Endothelial cell of umbilical vein (primary cell): ENCODE data around the gene SMARCA2. TPM values are rescaled to one million over a fixed set of nuclear protein-coding genes. Genes with fewer than 3 reads are reported as not detected.

Experiments used
- BruUV-seq: library from RNA; stranded (reverse); fragments of 400-500 nt; replicated peaks from 2 replicates; lab custom pipeline; 2021; lab: Mats Ljungman, UMichigan
- CTCF ChIA-PET: fragments of 300-600, 350-600 bp; sonication (Branson Sonifier 250); formaldehyde crosslinking; loops from one replicate; lab custom pipeline; 2021; ENCODE audit warnings: antibody characterized with exemption, inconsistent platforms; lab: Charles Lee
- POLR2A ChIA-PET: fragments of 300-600, 350-600 bp; sonication (Branson Sonifier 250); formaldehyde crosslinking; loops from one replicate; lab custom pipeline; 2021; ENCODE audit warnings: antibody characterized with exemption, inconsistent platforms; lab: Charles Lee
- DNase-seq: peaks from one replicate; pipeline ENCODE4 v3.0.0-alpha.2; 2011; ENCODE audit warnings: low read depth, low spot score
- FAIRE-seq: peaks from 2 replicates; lab custom pipeline; 2011; peaks lifted over from hg19 to GRCh38; lab: Jason Lieb, UNC
- H2AFZ ChIP-seq: 2 replicates; pipeline ENCODE4 v1.6.0; 2012; ENCODE audit warnings: low read depth, low read length, control low read depth, inconsistent platforms
- H3K27ac ChIP-seq: 2 replicates; pipeline ENCODE4 v1.5.1; 2011; ENCODE audit warnings: low read depth, mild to moderate bottlenecking, control low read depth, low read length, moderate library complexity; ENCODE audit not compliant: insufficient read depth
- H3K27me3 ChIP-seq, 2 experiments: 2 replicates each; pipeline versions ENCODE4 v1.6.0 to v1.6.1; 2011; ENCODE audit warnings: low read length in 2 of 2, mixed read lengths in 1 of 2; ENCODE audit not compliant: control insufficient read depth in 2 of 2, insufficient read depth in 2 of 2
- H3K36me3 ChIP-seq, 2 experiments: 2 replicates in 1 of 2; 3 replicates in 1 of 2; pipeline ENCODE4 v1.5.1; 2011; ENCODE audit warnings: low read length in 2 of 2, mild to moderate bottlenecking in 1 of 2, moderate library complexity in 1 of 2; ENCODE audit not compliant: control insufficient read depth in 2 of 2, insufficient read depth in 2 of 2; ENCODE audit errors: extremely low read depth in 1 of 2
- H3K4me1 ChIP-seq: 3 replicates; pipeline ENCODE4 v1.5.1; 2011; ENCODE audit warnings: mild to moderate bottlenecking, low read length; ENCODE audit not compliant: control insufficient read depth, insufficient read depth; ENCODE audit errors: extremely low read depth
- H3K4me2 ChIP-seq: 2 replicates; pipeline ENCODE4 v1.6.1; 2011; ENCODE audit warnings: low read length, control low read depth, mixed read lengths; ENCODE audit not compliant: insufficient read depth
- H3K4me3 ChIP-seq, 3 experiments: fragments of 200-600 bp in 1 of 3; sonication (generic), shearing (Covaris generic) in 1 of 3; replicated peaks in 1 of 3; 2 replicates each; pipeline ENCODE4 v1.5.1; 2011 to 2016; ENCODE audit warnings: control low read depth in 3 of 3, low read length in 3 of 3, mild to moderate bottlenecking in 2 of 3, inconsistent platforms in 1 of 3, low read depth in 1 of 3, moderate library complexity in 1 of 3; ENCODE audit not compliant: insufficient read depth in 1 of 3
- H3K79me2 ChIP-seq: 2 replicates; pipeline ENCODE4 v1.6.0; 2012; ENCODE audit warnings: low read length, inconsistent platforms; ENCODE audit not compliant: control insufficient read depth, insufficient read depth
- H3K9ac ChIP-seq: replicated peaks from 2 replicates; pipeline ENCODE3; 2011; ENCODE audit warnings: low read length, control low read depth; ENCODE audit not compliant: insufficient read depth; ENCODE audit errors: extremely low read depth
- H3K9me1 ChIP-seq: replicated peaks from 3 replicates; pipeline ENCODE4 v1.6.0; 2011; ENCODE audit warnings: mild to moderate bottlenecking, low read length; ENCODE audit not compliant: control insufficient read depth, insufficient read depth; ENCODE audit errors: extremely low read depth
- H3K9me3 ChIP-seq: replicated peaks from 2 replicates; pipeline ENCODE4 v1.5.1; 2012; ENCODE audit warnings: low read length, inconsistent platforms; ENCODE audit not compliant: control insufficient read depth, insufficient read depth
- H4K20me1 ChIP-seq: replicated peaks from 2 replicates; pipeline ENCODE3; 2011; ENCODE audit warnings: mild to moderate bottlenecking, low read length; ENCODE audit not compliant: control insufficient read depth, insufficient read depth; ENCODE audit errors: extremely low read depth
- EZH2 ChIP-seq: IDR thresholded peaks from 2 replicates; pipeline ENCODE4 v1.6.1; 2012; ENCODE audit warnings: borderline replicate concordance, low read depth, mild to moderate bottlenecking, moderate library complexity, low read length, inconsistent platforms; ENCODE audit not compliant: severe bottlenecking
- FOS ChIP-seq: IDR thresholded peaks from 2 replicates; pipeline ENCODE4 v1.6.1; 2011; ENCODE audit warnings: mild to moderate bottlenecking, low read length, moderate library complexity, borderline replicate concordance; ENCODE audit not compliant: insufficient read depth
- GATA2 ChIP-seq: IDR thresholded peaks from 2 replicates; pipeline ENCODE4 v1.7.0; 2011; ENCODE audit warnings: low read depth, mild to moderate bottlenecking, moderate library complexity, mixed read lengths, low read length; ENCODE audit not compliant: insufficient read length, insufficient read depth
- JUN ChIP-seq: IDR thresholded peaks from 2 replicates; pipeline ENCODE4 v1.6.1; 2011; ENCODE audit warnings: borderline replicate concordance, low read depth; ENCODE audit not compliant: insufficient read length, insufficient read depth
- MYC ChIP-seq: IDR thresholded peaks from one replicate; pipeline ENCODE4 v1.6.1; 2011; ENCODE audit warnings: mild to moderate bottlenecking, low read depth, low read length
- POLR2AphosphoS5 ChIP-seq: IDR thresholded peaks from 2 replicates; pipeline ENCODE4 v1.6.1; 2012; ENCODE audit warnings: low read depth, mild to moderate bottlenecking, control low read depth, low read length, moderate library complexity; ENCODE audit not compliant: insufficient read depth
- dilution Hi-C: fragments of 300-500 bp; cut with MboI; formaldehyde crosslinking; loops from one replicate; pipeline ENCODE4 v1.15.0; 2019; ENCODE audit warnings: low sequenced_read_pairs; ENCODE audit not compliant: extremely low pct_ligation_motif_present
- intact Hi-C: fragments of 100-400 bp; cut with micrococcal nuclease; formaldehyde crosslinking; loops from one replicate; pipeline ENCODE4 v1.10.0; 2022
- polyA plus RNA-seq, 4 experiments: library from polyadenylated mRNA; depleted of rRNA in 3 of 4; stranded (reverse) in 3 of 4; unstranded in 1 of 4; fragments of >200 nt; gene quantifications; 2 replicates each; pipeline versions ENCODE4 v1.2.1 to v1.2.3, GENCODE V29; 2011 to 2012; ENCODE audit warnings: missing spikeins in 1 of 4
- total RNA-seq: library from RNA; stranded (reverse); gene quantifications from 2 replicates; pipeline ENCODE4 v1.2.3, GENCODE V29; 2021
- TF ChIP-seq, protein P1 (sequence below): IDR thresholded peaks from 2 replicates; pipeline ENCODE4 v1.6.1; 2011; ENCODE audit not compliant: insufficient read depth, insufficient read length

The SMARCA2 gene
- total and polyA plus RNA-seq, 2 donors (not counting 3 experiments of a cell fraction or from before 2014, with no cell fraction given) = 54.5 to 79.9 TPM

DNA sequence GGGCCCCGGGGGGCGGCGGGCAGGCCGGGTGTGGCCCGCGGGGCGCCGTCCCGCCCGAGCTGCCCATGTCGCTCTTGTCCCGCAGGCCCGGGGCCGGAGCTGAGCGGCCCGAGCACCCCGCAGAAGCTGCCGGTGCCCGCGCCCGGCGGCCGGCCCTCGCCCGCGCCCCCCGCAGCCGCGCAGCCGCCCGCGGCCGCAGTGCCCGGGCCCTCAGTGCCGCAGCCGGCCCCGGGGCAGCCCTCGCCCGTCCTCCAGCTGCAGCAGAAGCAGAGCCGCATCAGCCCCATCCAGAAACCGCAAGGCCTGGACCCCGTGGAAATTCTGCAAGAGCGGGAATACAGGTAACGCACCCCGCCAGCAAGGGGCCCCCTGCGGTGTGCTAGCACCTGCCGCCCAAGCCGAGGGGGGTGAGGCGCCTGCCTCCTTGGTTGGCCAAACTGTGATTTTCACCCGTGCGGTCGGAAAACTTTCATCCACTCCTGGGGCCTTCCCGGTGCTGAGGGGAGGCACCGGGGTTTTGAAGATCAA, 32.1 kb downstream of the SMARCA2 start:
- POLR2A ChIA-PET = no interaction called here
- intact Hi-C loops (no loop called here), dilution Hi-C loops (no loop called here)
- H3K9me1 ChIP-seq = no peaks in the 10 kb centered on the region
- no peaks in the 10 kb centered on the region for H3K79me2 ChIP-seq
- no peak overlapping the region for H3K27ac ChIP-seq
- H3K4me1 ChIP-seq = no peaks in the 10 kb centered on the region
- no peak for DNase-seq
- no peak overlapping the region for H2AFZ ChIP-seq
- H3K9ac ChIP-seq = no peak overlapping the region
- no peaks in the 10 kb centered on the region for H3K9me3 ChIP-seq
- CTCF ChIA-PET = interaction anchor here (1.2 kb wide), 1 partner anchor 8 kb away, joined by 3 read pairs; no protein-coding TSS in a partner anchor
- H3K4me2 ChIP-seq = no peak overlapping the region
- TF ChIP-seq JUN (no peak), EZH2 (no peak), GATA2 (no peak), POLR2AphosphoS5 (no peak), MYC (no peak), FOS (no peak)
- TF ChIP-seq, protein P1, sequence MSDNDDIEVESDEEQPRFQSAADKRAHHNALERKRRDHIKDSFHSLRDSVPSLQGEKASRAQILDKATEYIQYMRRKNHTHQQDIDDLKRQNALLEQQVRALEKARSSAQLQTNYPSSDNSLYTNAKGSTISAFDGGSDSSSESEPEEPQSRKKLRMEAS = no peak
- BruUV-seq = no TSS peak
- no peak overlapping the region for H3K4me3 ChIP-seq
- H4K20me1 ChIP-seq = no peaks in the 10 kb centered on the region
- H3K27me3 ChIP-seq = no peaks in the 10 kb centered on the region
- FAIRE-seq = no peak
- peaks cover 0 to 4% of the 10 kb centered on the region in 2 experiments for H3K36me3 ChIP-seq

- intact Hi-C loops = no loop called here
- Histone ChIP-seq H3K4me1 (no peaks in the 10 kb centered on the region), H3K36me3 (peaks cover 0 to 4% of the 10 kb centered on the region in 2 experiments), H3K4me2 (no peak overlapping the region), H3K79me2 (no peaks in the 10 kb centered on the region), H3K9me3 (no peaks in the 10 kb centered on the region), H3K27me3 (no peaks in the 10 kb centered on the region), H3K4me3 (no peak overlapping the region), H3K27ac (no peak overlapping the region), H3K9me1 (no peaks in the 10 kb centered on the region), H4K20me1 (no peaks in the 10 kb centered on the region), H2AFZ (no peak overlapping the region), H3K9ac (no peak overlapping the region)
- dilution Hi-C loops = no loop called here
- FAIRE-seq = no peak
- ChIA-PET CTCF (interaction anchor here (0.7 kb wide), 1 partner anchor 39 kb away, joined by 3 read pairs; no protein-coding TSS in a partner anchor), POLR2A (no interaction called here)
- no peak for DNase-seq
- BruUV-seq = no TSS peak
- no peak for TF ChIP-seq MYC
- no peak for TF ChIP-seq POLR2AphosphoS5
Measured at GRCh38 chr9:2047916-2048315, 32.8 kb downstream of the SMARCA2 start.
